NCI-H774 (cell line): ENCODE measurements around the gene ALKBH5.

Experiments
- DNase-seq: peaks from one replicate; lab custom pipeline; 2025; lab: John Stamatoyannopoulos, UW

Gene ALKBH5

GRCh38 chr17:18158022-18158600 lies 25.5 kb upstream of the ALKBH5 start:
- DNase-seq, result peak; percentile 66

DNA sequence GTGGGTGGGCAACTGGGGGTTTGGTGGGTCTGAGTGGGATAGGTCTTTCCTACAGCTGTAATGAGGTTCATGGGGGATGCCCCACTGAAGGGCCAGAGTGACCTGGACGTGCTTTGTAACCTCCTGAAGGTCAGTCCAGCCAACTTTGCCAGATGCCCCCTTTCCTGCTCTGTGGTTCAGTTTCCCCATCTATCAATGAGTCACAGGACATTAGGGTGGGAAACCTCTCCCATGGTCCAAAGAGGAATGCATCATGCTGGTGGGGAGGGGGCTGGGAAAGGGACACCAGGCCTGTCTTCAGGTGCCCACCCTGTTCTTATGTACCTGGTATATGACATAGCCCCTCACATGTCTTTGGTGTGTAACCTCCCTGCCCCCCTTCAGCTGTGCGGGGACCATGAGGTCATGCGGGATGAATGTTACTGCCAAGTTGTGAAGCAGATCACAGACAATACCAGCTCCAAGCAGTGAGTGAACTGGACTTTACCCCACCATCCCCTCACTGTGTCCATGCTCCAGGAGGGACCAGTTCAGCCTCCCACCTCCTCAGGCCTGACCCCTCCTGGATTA lies 24.0 kb upstream of the ALKBH5 start:
- no peak for DNase-seq

GRCh38 chr17:18160128-18160856 lies 23.3 kb upstream of the ALKBH5 start:
- no peak for DNase-seq

- DNase-seq, result no peak
Measured at GRCh38 chr17:18161207-18162145, 22.2 kb upstream of the ALKBH5 start.

DNA sequence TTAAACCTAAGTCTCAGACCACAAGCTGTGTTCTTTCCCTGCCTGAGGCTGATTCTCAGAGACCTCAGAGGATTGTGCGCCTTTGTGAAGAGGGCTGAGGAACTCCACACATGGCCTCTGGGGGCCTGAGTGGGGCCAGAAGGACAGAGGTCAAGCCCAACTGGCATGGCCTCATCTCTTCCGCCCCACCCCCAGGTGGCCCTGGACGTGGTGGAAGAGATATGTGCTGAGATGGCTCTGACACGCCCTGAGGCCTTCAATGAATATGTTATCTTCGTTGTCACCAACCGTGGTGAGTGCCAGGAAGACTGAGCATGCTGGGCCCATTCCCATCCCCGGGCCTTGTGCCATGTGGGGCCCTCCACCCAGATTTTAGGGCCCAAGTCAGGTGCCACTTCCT lies 20.1 kb upstream of the ALKBH5 start:
- no peak for DNase-seq

DNA sequence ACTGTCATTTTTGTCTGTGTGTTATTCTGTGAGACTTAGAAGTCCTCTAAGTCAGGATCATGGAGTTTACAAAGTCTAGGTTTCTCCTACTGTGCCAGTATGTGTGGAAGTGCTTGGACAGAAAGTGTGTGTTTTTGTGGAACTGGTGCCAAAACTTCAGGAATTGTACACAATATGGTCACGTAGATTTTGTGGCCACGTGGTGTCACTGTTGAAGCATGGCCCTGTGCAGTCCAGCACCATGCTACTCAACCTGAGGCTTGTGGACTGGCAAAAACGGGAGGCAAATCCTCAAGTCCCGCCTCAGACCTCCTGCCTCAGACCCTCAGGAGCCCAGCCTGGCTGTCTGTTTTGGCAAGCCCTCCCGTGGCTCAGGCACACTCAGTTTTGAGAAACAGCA lies 16.7 kb upstream of the ALKBH5 start:
- DNase-seq, result no peak

GRCh38 chr17:18167421-18167820 lies 16.2 kb upstream of the ALKBH5 start:
- DNase-seq, result no peak

- DNase-seq, result no peak
Measured at GRCh38 chr17:18172531-18173278, 10.9 kb upstream of the ALKBH5 start.

GRCh38 chr17:18173740-18174139 lies 9.9 kb upstream of the ALKBH5 start:
- DNase-seq, result no peak

- DNase-seq, result no peak
Measured at GRCh38 chr17:18176176-18176575, 7.5 kb upstream of the ALKBH5 start.

DNA sequence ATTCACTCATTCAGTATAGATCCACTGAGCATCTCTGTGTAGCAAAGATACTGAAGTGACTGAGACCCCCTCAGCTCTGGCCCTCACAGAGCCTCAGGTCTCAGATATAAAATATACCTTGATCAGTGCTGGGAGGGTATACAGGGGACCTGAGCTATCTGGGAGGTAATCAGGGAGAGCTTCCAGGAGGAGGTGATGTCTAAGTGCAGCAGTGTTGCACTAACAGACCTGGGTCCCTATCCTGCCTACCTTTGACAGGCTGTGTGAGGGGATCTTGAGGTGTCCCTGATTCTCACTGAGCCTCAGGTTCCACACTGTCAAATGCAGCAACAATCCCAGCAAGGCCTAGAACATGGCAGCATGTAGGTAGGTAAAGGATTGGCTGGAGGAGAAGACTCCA lies 6.5 kb upstream of the ALKBH5 start:
- no peak for DNase-seq

DNA sequence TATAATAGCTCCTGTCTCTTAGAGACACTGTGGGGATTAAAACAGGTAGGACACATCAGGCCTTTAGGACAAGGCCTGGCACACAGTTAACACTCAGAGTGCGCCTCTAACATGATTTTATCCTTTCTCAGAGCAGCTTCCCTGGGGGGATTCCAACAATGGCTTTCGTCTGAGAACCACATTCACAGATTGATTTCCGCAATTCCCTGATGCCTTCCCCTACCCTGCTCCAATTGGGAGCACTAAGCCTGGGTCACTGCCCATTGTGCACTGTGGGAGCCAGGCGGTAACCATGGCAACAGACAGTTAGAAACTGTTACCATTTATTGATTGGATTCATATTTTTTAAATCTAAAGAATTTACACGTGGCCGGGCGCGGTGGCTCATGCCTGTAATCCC lies 5.9 kb upstream of the ALKBH5 start:
- DNase-seq, result no peak

DNA sequence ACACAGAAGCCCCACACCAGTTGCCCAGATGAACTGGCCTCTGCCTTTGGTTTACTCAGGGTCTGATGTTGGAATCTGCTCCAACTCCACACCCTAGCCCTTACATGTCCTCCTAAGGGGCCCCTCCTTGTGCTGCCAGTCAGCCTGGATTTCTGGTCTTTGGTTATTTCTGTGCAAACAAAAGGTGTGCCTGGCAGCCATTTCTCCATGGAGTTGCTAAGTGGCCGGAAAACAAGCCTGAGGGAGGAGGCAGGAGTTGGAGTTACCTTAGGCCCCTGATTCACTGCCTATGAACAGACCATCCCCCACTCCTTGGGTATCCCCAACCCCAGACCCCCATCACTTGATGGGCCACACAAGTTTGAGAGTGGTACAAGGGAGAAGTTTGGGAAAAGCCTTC lies 4.4 kb upstream of the ALKBH5 start:
- no peak for DNase-seq

- DNase-seq, result no peak
Measured at GRCh38 chr17:18179804-18180203, 3.8 kb upstream of the ALKBH5 start.

DNA sequence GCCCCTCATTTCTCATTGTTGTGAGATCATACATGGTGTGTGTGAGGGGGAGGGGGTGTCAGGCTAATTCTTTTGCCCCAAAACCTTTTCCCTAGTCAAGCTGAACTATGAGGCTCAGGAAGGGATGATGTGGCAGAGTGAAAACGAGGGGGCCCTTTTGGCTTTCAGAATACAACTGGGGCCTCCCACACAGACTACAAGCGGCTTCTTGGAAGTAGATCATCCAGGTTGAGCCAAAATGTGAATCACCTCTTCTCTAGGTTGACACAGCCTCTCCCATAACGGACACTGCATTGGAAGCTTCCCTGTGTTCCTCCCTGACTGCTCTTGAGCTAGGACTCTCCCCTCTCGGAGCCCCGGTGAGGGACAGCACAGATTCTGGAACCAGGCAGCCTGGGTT lies 2.3 kb upstream of the ALKBH5 start:
- DNase-seq, result no peak

- no peak for DNase-seq
Measured at GRCh38 chr17:18182110-18182977, 1.3 kb upstream of the ALKBH5 start.

DNA sequence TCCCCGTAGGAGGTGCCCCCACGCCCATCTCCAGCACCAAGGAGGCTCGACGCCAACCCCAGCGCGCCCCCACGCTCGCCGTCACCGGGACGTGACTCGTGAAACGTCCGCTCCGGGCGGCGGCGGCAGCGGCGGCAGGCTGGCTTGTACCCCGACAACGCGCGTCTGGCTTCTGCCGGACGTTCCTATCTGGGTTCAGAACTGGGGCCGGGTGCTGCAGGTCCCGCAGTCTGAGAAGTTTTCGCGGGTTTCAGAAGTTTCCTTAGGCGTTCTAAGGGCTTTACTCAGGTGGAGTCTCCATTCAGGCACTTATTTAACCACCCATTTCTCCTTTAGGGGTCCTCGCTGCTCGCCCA lies 672 bp upstream of the ALKBH5 start:
- peak; percentile 35 for DNase-seq

DNA sequence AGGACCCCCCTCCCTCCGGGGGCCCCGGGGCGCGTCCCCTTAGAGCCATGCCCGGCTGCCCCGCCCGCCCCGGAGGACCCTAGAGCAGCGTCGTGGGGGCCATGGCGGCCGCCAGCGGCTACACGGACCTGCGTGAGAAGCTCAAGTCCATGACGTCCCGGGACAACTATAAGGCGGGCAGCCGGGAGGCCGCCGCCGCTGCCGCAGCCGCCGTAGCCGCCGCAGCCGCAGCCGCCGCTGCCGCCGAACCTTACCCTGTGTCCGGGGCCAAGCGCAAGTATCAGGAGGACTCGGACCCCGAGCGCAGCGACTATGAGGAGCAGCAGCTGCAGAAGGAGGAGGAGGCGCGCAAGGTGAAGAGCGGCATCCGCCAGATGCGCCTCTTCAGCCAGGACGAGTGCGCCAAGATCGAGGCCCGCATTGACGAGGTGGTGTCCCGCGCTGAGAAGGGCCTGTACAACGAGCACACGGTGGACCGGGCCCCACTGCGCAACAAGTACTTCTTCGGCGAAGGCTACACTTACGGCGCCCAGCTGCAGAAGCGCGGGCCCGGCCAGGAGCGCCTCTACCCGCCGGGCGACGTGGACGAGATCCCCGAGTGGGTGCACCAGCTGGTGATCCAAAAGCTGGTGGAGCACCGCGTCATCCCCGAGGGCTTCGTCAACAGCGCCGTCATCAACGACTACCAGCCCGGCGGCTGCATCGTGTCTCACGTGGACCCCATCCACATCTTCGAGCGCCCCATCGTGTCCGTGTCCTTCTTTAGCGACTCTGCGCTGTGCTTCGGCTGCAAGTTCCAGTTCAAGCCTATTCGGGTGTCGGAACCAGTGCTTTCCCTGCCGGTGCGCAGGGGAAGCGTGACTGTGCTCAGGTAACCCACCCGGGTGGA lies 759 bp downstream of the ALKBH5 start:
- DNase-seq, result no peak

- DNase-seq, result no peak
Measured at GRCh38 chr17:18185391-18185790, 1.8 kb downstream of the ALKBH5 start.
